ENCODE data around the gene HERC5.

HERC5 gene

GRCh38 chr4:88526221-88526815, 69.4 kb downstream of the HERC5 start:
- no peak for ATAC-seq
- TF ChIP-seq RARB (CRISPR knock-in tag; IDR thresholded peaks at IDR 0.05) (no peak), CSRNP3 (CRISPR knock-in tag; IDR thresholded peaks at IDR 0.05) (no peak), GLIS3 (CRISPR knock-in tag; IDR thresholded peaks at IDR 0.05) (no peak), BACH2 (CRISPR knock-in tag; IDR thresholded peaks at IDR 0.05; ENCODE audit: borderline replicate concordance) (no peak), ZC3H10 (CRISPR knock-in tag; IDR thresholded peaks at IDR 0.05) (no peak)

- no peak for TF ChIP-seq POU6F1 (CRISPR knock-in tag; IDR thresholded peaks at IDR 0.05; ENCODE audit: borderline replicate concordance, low read depth)
- no peak for TF ChIP-seq ESRRG (CRISPR knock-in tag; IDR thresholded peaks at IDR 0.05)
- no peak for TF ChIP-seq CSDC2 (CRISPR knock-in tag; IDR thresholded peaks at IDR 0.05)
- no peak for TF ChIP-seq ISL1 (CRISPR knock-in tag; IDR thresholded peaks at IDR 0.05)
- no peak for TF ChIP-seq SNAI2 (CRISPR knock-in tag; IDR thresholded peaks at IDR 0.05)
- no peak for TF ChIP-seq PATZ1 (CRISPR knock-in tag; IDR thresholded peaks at IDR 0.05; ENCODE audit: borderline replicate concordance)
- TF ChIP-seq ARNTL (CRISPR knock-in tag; IDR thresholded peaks at IDR 0.05; ENCODE audit: borderline replicate concordance, low read depth): no peak
- no peak for TF ChIP-seq ZNF8 (CRISPR knock-in tag; IDR thresholded peaks at IDR 0.05)
- TF ChIP-seq ZFP3 (CRISPR knock-in tag; IDR thresholded peaks at IDR 0.05): no peak
- TF ChIP-seq TSHZ2 (CRISPR knock-in tag; IDR thresholded peaks at IDR 0.05): no peak
Measured at GRCh38 chr4:88527787-88528186, 70.9 kb downstream of the HERC5 start.

GRCh38 chr4:88528861-88529260, 71.9 kb downstream of the HERC5 start:
- TF ChIP-seq ZNF70 (CRISPR knock-in tag; IDR thresholded peaks at IDR 0.05) (no peak), ZNF565 (CRISPR knock-in tag; conservative IDR thresholded peaks at IDR 0.05; ENCODE audit: low read depth) (no peak)
- ATAC-seq: no peak

More at GRCh38 chr4:88527787-88528186, 70.9 kb downstream of the HERC5 start:
- no peak for ATAC-seq

GRCh38 chr4:88531549-88531948, 74.6 kb downstream of the HERC5 start:
- TF ChIP-seq PATZ1 (CRISPR knock-in tag; IDR thresholded peaks at IDR 0.05; ENCODE audit: borderline replicate concordance) (no peak), TSHZ2 (CRISPR knock-in tag; IDR thresholded peaks at IDR 0.05) (no peak), RARB (CRISPR knock-in tag; IDR thresholded peaks at IDR 0.05) (no peak), SNAI2 (CRISPR knock-in tag; IDR thresholded peaks at IDR 0.05) (no peak), POU6F1 (CRISPR knock-in tag; IDR thresholded peaks at IDR 0.05; ENCODE audit: borderline replicate concordance, low read depth) (no peak), ZNF565 (CRISPR knock-in tag; conservative IDR thresholded peaks at IDR 0.05; ENCODE audit: low read depth) (no peak), ISL1 (CRISPR knock-in tag; IDR thresholded peaks at IDR 0.05) (no peak), ZC3H10 (CRISPR knock-in tag; IDR thresholded peaks at IDR 0.05) (no peak), ZNF70 (CRISPR knock-in tag; IDR thresholded peaks at IDR 0.05) (no peak), TCF4 (CRISPR knock-in tag; IDR thresholded peaks at IDR 0.05; ENCODE audit: borderline replicate concordance) (no peak), TOX (CRISPR knock-in tag; IDR thresholded peaks at IDR 0.05; ENCODE audit: borderline replicate concordance) (no peak), PPARA (CRISPR knock-in tag; IDR thresholded peaks at IDR 0.05; ENCODE audit: borderline replicate concordance) (no peak), GLIS3 (CRISPR knock-in tag; IDR thresholded peaks at IDR 0.05) (no peak)
- peak; percentile 67 for ATAC-seq
